ENCODE data around the gene WDR45B.

The WDR45B gene

DNA sequence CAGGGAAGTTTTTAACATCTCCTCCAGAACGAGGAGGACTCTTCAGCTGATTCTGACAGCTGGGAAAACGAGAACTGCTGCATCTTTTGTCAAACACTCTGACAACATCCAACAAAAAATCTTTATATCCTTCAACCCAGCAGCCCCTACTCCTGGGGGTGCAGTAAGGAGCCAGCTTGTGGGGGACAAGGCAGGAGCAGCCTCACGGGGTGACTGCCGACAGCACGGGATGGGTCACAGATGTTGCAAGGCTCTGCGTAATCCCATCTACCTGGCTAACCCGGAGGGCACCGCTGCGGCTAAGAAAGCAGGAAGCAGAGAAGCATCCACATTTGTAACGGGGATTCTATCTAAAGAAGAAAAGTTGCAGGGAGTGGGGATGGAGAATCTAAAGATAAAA is 28.6 kb downstream of the WDR45B start:
- TF ChIP-seq, protein P1, sequence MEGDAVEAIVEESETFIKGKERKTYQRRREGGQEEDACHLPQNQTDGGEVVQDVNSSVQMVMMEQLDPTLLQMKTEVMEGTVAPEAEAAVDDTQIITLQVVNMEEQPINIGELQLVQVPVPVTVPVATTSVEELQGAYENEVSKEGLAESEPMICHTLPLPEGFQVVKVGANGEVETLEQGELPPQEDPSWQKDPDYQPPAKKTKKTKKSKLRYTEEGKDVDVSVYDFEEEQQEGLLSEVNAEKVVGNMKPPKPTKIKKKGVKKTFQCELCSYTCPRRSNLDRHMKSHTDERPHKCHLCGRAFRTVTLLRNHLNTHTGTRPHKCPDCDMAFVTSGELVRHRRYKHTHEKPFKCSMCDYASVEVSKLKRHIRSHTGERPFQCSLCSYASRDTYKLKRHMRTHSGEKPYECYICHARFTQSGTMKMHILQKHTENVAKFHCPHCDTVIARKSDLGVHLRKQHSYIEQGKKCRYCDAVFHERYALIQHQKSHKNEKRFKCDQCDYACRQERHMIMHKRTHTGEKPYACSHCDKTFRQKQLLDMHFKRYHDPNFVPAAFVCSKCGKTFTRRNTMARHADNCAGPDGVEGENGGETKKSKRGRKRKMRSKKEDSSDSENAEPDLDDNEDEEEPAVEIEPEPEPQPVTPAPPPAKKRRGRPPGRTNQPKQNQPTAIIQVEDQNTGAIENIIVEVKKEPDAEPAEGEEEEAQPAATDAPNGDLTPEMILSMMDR (IDR thresholded peaks at IDR 0.05; ENCODE audit: control insufficient read depth, insufficient read depth, low read depth, low read length, missing control alignments) = no peak
- DNase-seq (ENCODE audit: low read depth) = no peak
- no peak overlapping the region for H3K4me3 ChIP-seq (ENCODE audit: control insufficient read depth, low read depth, low read length)

DNA sequence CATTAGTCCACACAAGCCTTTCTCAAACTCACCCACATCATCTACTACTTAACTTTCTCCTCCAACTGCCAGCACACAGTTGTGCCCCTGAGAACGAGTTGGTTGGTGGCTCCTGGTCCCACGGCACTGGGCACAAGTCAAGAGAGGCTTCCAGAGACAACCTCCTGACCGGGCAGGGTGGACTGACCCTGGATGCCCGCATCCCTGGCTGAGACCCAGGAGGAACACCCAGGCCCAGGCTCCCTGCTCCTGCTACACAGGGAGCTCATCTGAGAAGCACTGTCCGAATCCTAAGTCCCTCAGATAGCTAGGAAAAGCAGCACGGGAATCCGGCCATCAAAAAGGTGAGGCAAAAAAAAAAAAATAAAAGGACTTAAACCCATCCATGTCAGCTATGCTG is 29.0 kb downstream of the WDR45B start:
- TF ChIP-seq, protein P1 (IDR thresholded peaks at IDR 0.05; ENCODE audit: control insufficient read depth, insufficient read depth, low read depth, low read length, missing control alignments) = no peak
- no peak overlapping the region for H3K4me3 ChIP-seq (ENCODE audit: control insufficient read depth, low read depth, low read length)

GRCh38 chr17:82616021-82616711 is 32.1 kb downstream of the WDR45B start:
- TF ChIP-seq, protein P1 (IDR thresholded peaks at IDR 0.05; ENCODE audit: control insufficient read depth, insufficient read depth, low read depth, low read length, missing control alignments) = no peak
- H3K4me3 ChIP-seq (ENCODE audit: control insufficient read depth, low read depth, low read length) = no peak overlapping the region
- no peak for DNase-seq (ENCODE audit: low read depth)

More for the DNA sequence above, 29.0 kb downstream of the WDR45B start:
- no peak for DNase-seq (ENCODE audit: low read depth)

GRCh38 chr17:82615084-82616020 is 32.9 kb downstream of the WDR45B start:
- DNase-seq (ENCODE audit: low read depth) = no peak
- TF ChIP-seq, protein P1 (IDR thresholded peaks at IDR 0.05; ENCODE audit: control insufficient read depth, insufficient read depth, low read depth, low read length, missing control alignments) = no peak
- no peak overlapping the region for H3K4me3 ChIP-seq (ENCODE audit: control insufficient read depth, low read depth, low read length)

GRCh38 chr17:82614095-82614631 is 34.1 kb downstream of the WDR45B start:
- TF ChIP-seq, protein P1 (IDR thresholded peaks at IDR 0.05; ENCODE audit: control insufficient read depth, insufficient read depth, low read depth, low read length, missing control alignments) = no peak

GRCh38 chr17:82613283-82614094 is 34.8 kb downstream of the WDR45B start:
- TF ChIP-seq, protein P1 (IDR thresholded peaks at IDR 0.05; ENCODE audit: control insufficient read depth, insufficient read depth, low read depth, low read length, missing control alignments) = no peak
- H3K4me3 ChIP-seq (ENCODE audit: control insufficient read depth, low read depth, low read length) = no peak overlapping the region
- no peak for DNase-seq (ENCODE audit: low read depth)

More at GRCh38 chr17:82614095-82614631, 34.1 kb downstream of the WDR45B start:
- H3K4me3 ChIP-seq (ENCODE audit: control insufficient read depth, low read depth, low read length) = no peak overlapping the region
- DNase-seq (ENCODE audit: low read depth) = no peak

All from AG09309 (cell line).